ENCODE results near the gene MED27.

MED27 gene

GRCh38 chr9:132020820-132021510, 58.7 kb downstream of the MED27 start:
- no peak overlapping the region for H3K4me2 ChIP-seq
- H3K9me3 ChIP-seq (replicated peaks in 1 of 11) = peaks cover 13 to 25% (median 17%) of the 10 kb centered on the region in 11 experiments; a peak in 21 of 22 replicates
- H4K20me1 ChIP-seq = peaks cover 18 to 97% (median 52%) of the 10 kb centered on the region in 11 experiments; a peak in 21 of 22 replicates
- no peak overlapping the region for H3K27ac ChIP-seq
- peaks cover 0 to 22% (median 7%) of the 10 kb centered on the region in 11 experiments; a peak in 7 of 22 replicates for H3K36me3 ChIP-seq
- no peak overlapping the region for H3K4me3 ChIP-seq
- H3K4me1 ChIP-seq = 0 out of 20 replicates have a peak, but pooled peaks cover 0 to 4% (median 0%) of the 10 kb centered on the region in 10 experiments
- no peaks in the 10 kb centered on the region for H3K27me3 ChIP-seq
- no peak overlapping the region for H3K9ac ChIP-seq
- no peak for TF ChIP-seq Cebpa-rat (IDR thresholded peaks at IDR 0.05)

DNA sequence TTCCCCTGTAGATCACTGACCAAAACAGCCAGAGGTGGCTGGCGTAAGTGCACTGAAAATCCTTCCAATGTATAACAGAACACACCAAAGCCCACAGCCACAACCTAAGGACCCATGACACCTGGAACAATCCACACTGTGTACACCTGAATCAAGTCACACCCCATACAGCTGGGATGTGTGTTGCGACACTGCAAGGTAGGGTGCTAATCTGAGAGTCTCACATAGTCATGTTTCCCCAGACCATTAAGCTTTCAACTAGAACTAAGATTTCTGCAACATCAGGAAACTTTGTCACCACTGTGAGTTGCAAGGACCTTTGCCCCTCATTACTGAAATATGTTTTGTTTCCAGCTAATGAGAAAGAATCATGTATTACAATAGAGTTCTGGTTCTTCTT, 59.4 kb downstream of the MED27 start:
- 0 out of 22 replicates have a peak, but pooled peaks of 1 of the 11 experiments have one; percentile 25 for TF ChIP-seq Cebpa-rat (IDR thresholded peaks at IDR 0.05)
- H3K4me1 ChIP-seq = 0 out of 20 replicates have a peak, but pooled peaks cover 0 to 4% (median 0%) of the 10 kb centered on the region in 10 experiments
- H3K9ac ChIP-seq = no peak overlapping the region
- H3K27ac ChIP-seq = no peak overlapping the region
- H3K36me3 ChIP-seq = peaks cover 0 to 17% (median 5%) of the 10 kb centered on the region in 11 experiments; a peak in 7 of 22 replicates
- H3K27me3 ChIP-seq = no peaks in the 10 kb centered on the region
- H3K9me3 ChIP-seq (replicated peaks in 1 of 11) = peaks cover 13 to 25% (median 17%) of the 10 kb centered on the region in 11 experiments; a peak in 21 of 22 replicates
- peaks cover 23 to 100% (median 53%) of the 10 kb centered on the region in 11 experiments; a peak in 21 of 22 replicates for H4K20me1 ChIP-seq
- no peak overlapping the region for H3K4me2 ChIP-seq
- H3K4me3 ChIP-seq = no peak overlapping the region

GRCh38 chr9:132019702-132020101, 60.0 kb downstream of the MED27 start:
- H3K9ac ChIP-seq = no peak overlapping the region

DNA sequence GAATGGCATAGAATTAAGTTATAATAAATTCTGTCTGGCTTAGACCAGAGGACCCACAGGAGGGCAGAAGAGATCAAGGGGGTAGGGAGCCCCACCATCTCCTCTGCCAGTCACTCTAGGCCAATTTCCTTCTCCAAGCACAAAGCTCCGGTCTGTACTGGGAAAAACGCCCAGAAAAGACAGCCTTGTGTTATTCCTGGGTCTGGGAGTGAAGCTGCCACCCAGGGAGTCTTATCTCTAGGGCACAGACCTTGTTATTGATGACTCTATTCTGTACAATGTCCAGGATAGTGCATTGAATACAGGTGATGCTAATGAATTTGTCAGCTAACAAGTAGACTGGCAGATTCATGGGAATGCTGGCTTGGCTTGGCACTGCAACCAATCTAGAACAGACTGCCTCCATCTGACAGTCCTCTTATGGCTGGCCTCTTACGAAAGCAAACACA, 60.7 kb downstream of the MED27 start:
- no peak overlapping the region for H3K4me3 ChIP-seq
- no peak overlapping the region for H3K9ac ChIP-seq
- no peak overlapping the region for H3K4me2 ChIP-seq
- TF ChIP-seq Cebpa-rat (IDR thresholded peaks at IDR 0.05) = no peak
- H3K9me3 ChIP-seq (replicated peaks in 1 of 11) = peaks cover 13 to 20% (median 16%) of the 10 kb centered on the region in 11 experiments; a peak in 21 of 22 replicates
- peaks cover 0 to 19% (median 3%) of the 10 kb centered on the region in 11 experiments; a peak in 7 of 22 replicates for H3K36me3 ChIP-seq
- no peak overlapping the region for H3K27ac ChIP-seq
- peaks cover 24 to 99% (median 54%) of the 10 kb centered on the region in 11 experiments; a peak in 21 of 22 replicates for H4K20me1 ChIP-seq
- peaks cover 0 to 17% (median 9%) of the 10 kb centered on the region in 10 experiments; a peak in 9 of 20 replicates for H3K4me1 ChIP-seq
- no peaks in the 10 kb centered on the region for H3K27me3 ChIP-seq

More at GRCh38 chr9:132019702-132020101, 60.0 kb downstream of the MED27 start:
- peaks cover 0 to 10% (median 4%) of the 10 kb centered on the region in 10 experiments; a peak in 8 of 20 replicates for H3K4me1 ChIP-seq
- H4K20me1 ChIP-seq = peaks cover 24 to 100% (median 54%) of the 10 kb centered on the region in 11 experiments; a peak in 21 of 22 replicates
- peaks cover 13 to 25% (median 17%) of the 10 kb centered on the region in 11 experiments; a peak in 21 of 22 replicates for H3K9me3 ChIP-seq (replicated peaks in 1 of 11)
- no peak for TF ChIP-seq Cebpa-rat (IDR thresholded peaks at IDR 0.05)
- no peak overlapping the region for H3K27ac ChIP-seq
- no peaks in the 10 kb centered on the region for H3K27me3 ChIP-seq
- H3K4me3 ChIP-seq = no peak overlapping the region
- peaks cover 0 to 17% (median 4%) of the 10 kb centered on the region in 11 experiments; a peak in 7 of 22 replicates for H3K36me3 ChIP-seq
- no peak overlapping the region for H3K4me2 ChIP-seq

DNA sequence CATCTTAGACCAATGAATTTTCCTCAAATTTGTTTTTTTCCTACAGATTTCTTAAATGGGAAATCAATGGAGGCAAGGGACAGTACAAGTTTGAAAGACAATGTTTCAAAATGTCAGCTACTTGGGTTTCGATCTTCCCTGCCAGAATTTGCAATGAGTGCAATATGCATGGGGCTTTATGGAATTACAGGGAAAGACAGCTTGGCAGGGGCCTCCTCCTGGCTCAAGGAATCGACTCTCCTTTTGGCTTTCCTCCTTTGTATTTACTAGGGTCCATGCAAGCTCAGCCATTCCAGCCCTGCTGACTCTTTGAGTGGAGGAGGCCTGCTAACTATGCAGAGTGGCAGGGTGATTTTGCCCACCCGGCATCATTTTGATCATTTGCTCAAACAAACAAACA, 63.2 kb downstream of the MED27 start:
- Histone ChIP-seq H3K4me3 (no peak overlapping the region), H3K36me3 (peaks cover 6 to 26% (median 15%) of the 10 kb centered on the region in 11 experiments; a peak in 20 of 22 replicates), H3K27me3 (no peaks in the 10 kb centered on the region), H3K9ac (no peak overlapping the region), H3K27ac (no peak overlapping the region), H3K4me2 (no peak overlapping the region), H3K9me3 (replicated peaks in 1 of 11) (no peaks in the 10 kb centered on the region), H4K20me1 (peaks cover 20 to 92% (median 55%) of the 10 kb centered on the region in 11 experiments; a peak in 21 of 22 replicates), H3K4me1 (peaks cover 0 to 30% (median 12%) of the 10 kb centered on the region in 10 experiments; a peak in 10 of 20 replicates)
- no peak for TF ChIP-seq Cebpa-rat (IDR thresholded peaks at IDR 0.05)

- H3K4me2 ChIP-seq = no peak overlapping the region
- H3K4me1 ChIP-seq = peaks cover 0 to 31% (median 12%) of the 10 kb centered on the region in 10 experiments; a peak in 10 of 20 replicates
- no peaks in the 10 kb centered on the region for H3K9me3 ChIP-seq (replicated peaks in 1 of 11)
- H3K27ac ChIP-seq = no peak overlapping the region
- H3K27me3 ChIP-seq = no peaks in the 10 kb centered on the region
- H3K4me3 ChIP-seq = no peak overlapping the region
- no peak overlapping the region for H3K9ac ChIP-seq
- peaks cover 6 to 29% (median 18%) of the 10 kb centered on the region in 11 experiments; a peak in 20 of 22 replicates for H3K36me3 ChIP-seq
- TF ChIP-seq Cebpa-rat (IDR thresholded peaks at IDR 0.05) = no peak
- H4K20me1 ChIP-seq = peaks cover 18 to 86% (median 50%) of the 10 kb centered on the region in 11 experiments; a peak in 21 of 22 replicates
Measured at GRCh38 chr9:132015866-132016265, 63.8 kb downstream of the MED27 start.

DNA sequence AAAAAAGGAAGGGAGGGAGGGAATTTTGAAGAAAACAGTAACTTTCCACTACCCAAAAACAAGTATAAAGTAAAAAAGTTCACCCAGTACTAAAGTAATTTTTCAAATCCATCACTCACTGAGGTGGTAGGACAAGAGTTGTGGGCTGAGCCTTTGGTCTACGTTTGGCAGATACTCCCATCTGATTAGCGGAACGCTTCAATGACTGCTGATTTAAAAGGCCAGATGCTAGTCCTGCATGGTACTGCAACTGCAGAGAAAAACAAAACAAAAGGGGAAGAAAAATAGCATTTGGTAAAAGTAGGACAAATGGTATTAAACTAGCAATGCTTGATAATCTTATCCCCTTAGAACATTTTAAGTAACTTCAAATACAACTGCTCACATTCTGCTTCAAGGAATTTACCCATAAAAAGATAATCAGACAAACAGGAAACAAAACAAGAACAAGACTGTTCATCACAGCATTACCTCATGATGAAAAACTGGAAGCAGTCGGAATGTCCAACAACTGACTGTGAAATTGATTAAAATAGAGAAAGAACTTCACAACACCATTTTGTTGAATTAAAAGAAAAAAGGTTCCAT, 65.4 kb downstream of the MED27 start:
- Histone ChIP-seq H4K20me1 (peaks cover 11 to 72% (median 34%) of the 10 kb centered on the region in 11 experiments; a peak in 19 of 22 replicates), H3K4me2 (peak overlapping the region in 3 of 11 experiments; percentile 13 to 28 (median 18); a peak in 3 of 22 replicates), H3K4me3 (no peak overlapping the region), H3K36me3 (peaks cover 6 to 32% (median 18%) of the 10 kb centered on the region in 11 experiments; a peak in 20 of 22 replicates), H3K9ac (no peak overlapping the region), H3K9me3 (replicated peaks in 1 of 11) (no peaks in the 10 kb centered on the region), H3K4me1 (peaks cover 0 to 31% (median 12%) of the 10 kb centered on the region in 10 experiments; a peak in 10 of 20 replicates), H3K27me3 (no peaks in the 10 kb centered on the region), H3K27ac (no peak overlapping the region)
- TF ChIP-seq Cebpa-rat (IDR thresholded peaks at IDR 0.05) = no peak

DNA sequence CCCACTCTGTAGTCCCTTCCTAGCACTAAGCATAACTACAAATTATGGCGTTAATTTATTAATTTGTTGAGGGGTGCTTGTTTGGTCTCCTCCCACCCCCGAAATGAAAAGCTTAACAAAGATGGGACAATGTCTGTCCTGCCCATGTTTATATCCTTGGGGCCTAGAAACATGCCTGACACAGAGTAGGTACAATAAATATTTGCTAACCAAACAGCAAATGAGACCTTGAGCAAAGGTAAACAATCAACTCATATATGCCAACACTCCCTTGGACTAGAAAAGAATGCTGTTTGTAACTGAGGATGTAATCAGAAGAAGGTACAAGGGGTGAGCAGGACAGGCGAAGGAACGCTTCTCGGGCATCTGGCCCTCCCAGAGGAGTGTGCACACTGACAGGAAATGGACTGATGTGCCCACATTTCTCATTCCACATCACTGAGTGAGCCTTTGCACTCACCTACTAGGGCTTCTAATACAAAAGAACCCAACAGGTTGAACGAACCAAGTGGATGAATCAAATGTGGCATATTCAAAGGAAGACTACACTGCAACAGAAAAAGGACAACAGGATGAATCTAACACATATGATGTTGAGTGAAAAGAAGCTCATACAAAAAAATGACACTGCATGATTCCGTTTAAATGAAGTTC, 66.8 kb downstream of the MED27 start:
- peaks cover 6 to 38% (median 19%) of the 10 kb centered on the region in 11 experiments; a peak in 20 of 22 replicates for H3K36me3 ChIP-seq
- no peak overlapping the region for H3K4me2 ChIP-seq
- H3K4me1 ChIP-seq = peaks cover 0 to 31% (median 12%) of the 10 kb centered on the region in 10 experiments; a peak in 10 of 20 replicates
- H3K27me3 ChIP-seq = no peaks in the 10 kb centered on the region
- no peak for TF ChIP-seq Cebpa-rat (IDR thresholded peaks at IDR 0.05)
- H3K27ac ChIP-seq = no peak overlapping the region
- H3K9me3 ChIP-seq (replicated peaks in 1 of 11) = no peaks in the 10 kb centered on the region
- H4K20me1 ChIP-seq = peaks cover 6 to 72% (median 27%) of the 10 kb centered on the region in 11 experiments; a peak in 16 of 22 replicates
- H3K4me3 ChIP-seq = no peak overlapping the region
- H3K9ac ChIP-seq = no peak overlapping the region

Measured in BLaER1 treated with 17β-estradiol and CSF1 and Interleukin-3, amounts not matched to agents 10 nM and 100 nM (cell line).